Measurements from ENCODE around the gene MAST2. TPM values are rescaled to one million over a fixed set of nuclear protein-coding genes. Genes with fewer than 3 reads are reported as not detected.

The MAST2 gene
- 19.2 to 23.7 TPM (median 21.6 TPM) in 5 replicates for total RNA-seq (2022; extraction: Qiagen RNA extraction; ENCODE audit: low read depth)

GRCh38 chr1:45803299-45803780, at the start of gene MAST2:
Gene MAST2 (plus strand): TSS chr1:45803612. CDS start chr1:45803896, 284 bp downstream.

Other genes with a start within 250 kb of the MAST2 start
- gene NASP, start 219.6 kb upstream of the MAST2 start, total RNA-seq (2022; extraction: Qiagen RNA extraction; ENCODE audit: low read depth) = 125 to 167 TPM (median 130 TPM) in 5 replicates
- gene CCDC17, start 179.6 kb upstream of the MAST2 start, total RNA-seq (2022; extraction: Qiagen RNA extraction; ENCODE audit: low read depth) = 0.21 to 0.37 TPM (median 0.29 TPM) in 5 replicates
- gene GPBP1L1, start 117.1 kb upstream of the MAST2 start, total RNA-seq (2022; extraction: Qiagen RNA extraction; ENCODE audit: low read depth) = 33.1 to 57.0 TPM (median 35.1 TPM) in 5 replicates
- 18.4 to 21.3 TPM (median 20.1 TPM) in 5 replicates for gene TMEM69, start 115.4 kb upstream of the MAST2 start, total RNA-seq (2022; extraction: Qiagen RNA extraction; ENCODE audit: low read depth)
- gene IPP, start 53.0 kb upstream of the MAST2 start, total RNA-seq (2022; extraction: Qiagen RNA extraction; ENCODE audit: low read depth) = 3.4 to 5.5 TPM (median 5.0 TPM) in 5 replicates